ENCODE measurements around the gene LARP1.

LARP1 gene

GRCh38 chr5:154861946-154862345, 106.8 kb downstream of the LARP1 start:
- DNase-seq, result no peak

GRCh38 chr5:154862766-154863165, 107.6 kb downstream of the LARP1 start:
- no peak for DNase-seq

- DNase-seq, result no peak
These were observed 108.3 kb downstream of the LARP1 start for GRCh38 chr5:154863291-154864080.

- DNase-seq, result no peak
These were observed 110.4 kb downstream of the LARP1 start for GRCh38 chr5:154865466-154866184.

GRCh38 chr5:154866841-154867240, 111.7 kb downstream of the LARP1 start:
- no peak for DNase-seq

Measured in NCI-H1417 (cell line).